Vein endothelial cell (primary cell): ENCODE data around the gene ZNF219. TPM values are rescaled to one million over a fixed set of nuclear protein-coding genes. Genes with fewer than 3 reads are reported as not detected.

Experiments
- small RNA-seq: library from RNA; depleted of rRNA; stranded (forward); fragments of <200 nt; gene quantifications from one replicate; pipeline ENCODE3, GENCODE V24; 2012
- total RNA-seq: library from RNA; depleted of rRNA; stranded (reverse); fragments of >200 nt; gene quantifications from 2 replicates; pipeline ENCODE4 v1.2.3, GENCODE V29; 2012

The ZNF219 gene
- total RNA-seq = 8.1 and 10.8 TPM in 2 replicates

GRCh38 chr14:21098076-21098891, at the start of gene ZNF219:
Gene ZNF219, minus strand, starts transcription at chr14:21098655. Its CDS starts 5,064 bp downstream, at chr14:21093591.

GRCh38 chr14:21100931-21101330, 2.5 kb upstream of the ZNF219 start, which contains the start of gene TMEM253:
Gene TMEM253, plus strand, starts transcription at chr14:21101066. Its CDS starts 278 bp downstream, at chr14:21101344.

GRCh38 chr14:21070083-21070609, 28.3 kb downstream of the ZNF219 start, which contains the start of gene ARHGEF40:
Gene ARHGEF40, plus strand, starts transcription at chr14:21070304. Its CDS starts 93 bp downstream, at chr14:21070397.

GRCh38 chr14:21057803-21058675, 40.4 kb downstream of the ZNF219 start, which contains the start of gene RNASE8:
Gene RNASE8, plus strand, starts transcription at chr14:21057822. Its CDS starts 71 bp downstream, at chr14:21057893.

DNA sequence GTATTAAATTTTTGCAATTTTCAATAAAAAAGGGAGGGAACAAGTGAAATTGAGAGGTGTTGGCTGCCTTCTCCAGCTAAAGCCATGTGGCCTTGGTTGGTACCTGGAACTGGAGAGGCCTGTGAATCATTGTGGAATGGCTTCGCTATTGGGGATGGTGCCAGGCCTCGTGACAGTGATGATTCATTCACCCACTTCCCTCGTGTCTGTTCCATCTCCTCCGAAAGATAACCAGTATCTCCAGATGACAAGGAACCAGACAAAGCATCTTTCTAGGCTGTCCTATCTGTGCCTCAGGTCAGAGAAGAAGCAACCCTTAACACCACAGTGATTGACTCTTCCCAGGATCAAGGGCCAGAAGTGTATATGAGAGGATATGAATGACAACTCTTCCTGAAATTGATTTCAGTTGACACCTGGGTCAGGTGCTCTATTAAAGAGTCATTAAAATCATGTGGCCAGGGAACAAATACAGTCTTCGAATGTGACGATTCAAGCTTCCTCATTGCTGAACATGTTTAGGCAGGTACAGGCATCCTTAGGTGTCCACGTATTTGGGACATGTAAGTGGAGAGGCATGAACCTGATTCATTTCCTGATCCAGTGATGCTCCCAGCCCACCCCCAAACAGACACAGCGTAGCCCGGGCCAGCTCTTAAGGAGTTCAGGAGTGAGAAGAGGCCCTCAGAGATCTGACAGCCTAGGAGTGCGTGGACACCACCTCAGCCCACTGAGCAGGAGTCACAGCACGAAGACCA, 56.6 kb downstream of the ZNF219 start, which contains the start of gene RNASE7:
Gene RNASE7, plus strand, starts transcription at position 687 of the 758 bp plus-strand sequence. CDS start 631 bp downstream, outside the sequence.

Small RNA genes within 50 kb of the gene (small RNA-seq; reads per million reads assigned to genes)
- not detected for gene RNU6-252P

Other genes with a start within 250 kb of the ZNF219 start
- not detected in 2 replicates for gene RNASE3, start 207.3 kb downstream of the ZNF219 start, total RNA-seq
- gene RNASE2, start 143.2 kb downstream of the ZNF219 start, total RNA-seq = not detected in 2 replicates
- 38.2 and 48.1 TPM in 2 replicates for gene METTL17, start 108.7 kb downstream of the ZNF219 start, total RNA-seq
- not detected in 2 replicates for gene SLC39A2, start 99.4 kb downstream of the ZNF219 start, total RNA-seq
- gene NDRG2, start 73.6 kb downstream of the ZNF219 start, total RNA-seq = 0.29 TPM in 1 of 2 replicates, not detected in the other
- not detected in 2 replicates for gene TPPP2, start 68.4 kb downstream of the ZNF219 start, total RNA-seq
- not detected in 2 replicates for gene RNASE13, start 63.8 kb downstream of the ZNF219 start, total RNA-seq
- not detected in 2 replicates for gene RNASE7, start 56.3 kb downstream of the ZNF219 start, total RNA-seq
- gene RNASE8, start 40.8 kb downstream of the ZNF219 start, total RNA-seq = not detected in 2 replicates
- 2.9 and 4.6 TPM in 2 replicates for gene ARHGEF40, start 28.4 kb downstream of the ZNF219 start, total RNA-seq
- gene TMEM253, start 2.4 kb upstream of the ZNF219 start, total RNA-seq = not detected in 2 replicates
- gene OR5AU1, start 57.4 kb upstream of the ZNF219 start, total RNA-seq = not detected in 2 replicates
- 625 and 850 TPM in 2 replicates for gene HNRNPC, start 170.8 kb upstream of the ZNF219 start, total RNA-seq
- gene RPGRIP1, start 181.4 kb upstream of the ZNF219 start, total RNA-seq = not detected in 2 replicates